GM18868 (cell line): ENCODE data around the gene ZNF578.
"Not testable (repeated sequence)": the region's sequence is repeated elsewhere in the genome, so short reads cannot be mapped to it uniquely, and the experiment has no call there.

Experiments used
- ATAC-seq: cut with Tn5 transposase; IDR thresholded peaks from one replicate; pipeline ENCODE4 v1.9.1; 2021; ENCODE audit warnings: mild to moderate bottlenecking, moderate library complexity; ENCODE audit not compliant: unreplicated experiment

Gene ZNF578

DNA sequence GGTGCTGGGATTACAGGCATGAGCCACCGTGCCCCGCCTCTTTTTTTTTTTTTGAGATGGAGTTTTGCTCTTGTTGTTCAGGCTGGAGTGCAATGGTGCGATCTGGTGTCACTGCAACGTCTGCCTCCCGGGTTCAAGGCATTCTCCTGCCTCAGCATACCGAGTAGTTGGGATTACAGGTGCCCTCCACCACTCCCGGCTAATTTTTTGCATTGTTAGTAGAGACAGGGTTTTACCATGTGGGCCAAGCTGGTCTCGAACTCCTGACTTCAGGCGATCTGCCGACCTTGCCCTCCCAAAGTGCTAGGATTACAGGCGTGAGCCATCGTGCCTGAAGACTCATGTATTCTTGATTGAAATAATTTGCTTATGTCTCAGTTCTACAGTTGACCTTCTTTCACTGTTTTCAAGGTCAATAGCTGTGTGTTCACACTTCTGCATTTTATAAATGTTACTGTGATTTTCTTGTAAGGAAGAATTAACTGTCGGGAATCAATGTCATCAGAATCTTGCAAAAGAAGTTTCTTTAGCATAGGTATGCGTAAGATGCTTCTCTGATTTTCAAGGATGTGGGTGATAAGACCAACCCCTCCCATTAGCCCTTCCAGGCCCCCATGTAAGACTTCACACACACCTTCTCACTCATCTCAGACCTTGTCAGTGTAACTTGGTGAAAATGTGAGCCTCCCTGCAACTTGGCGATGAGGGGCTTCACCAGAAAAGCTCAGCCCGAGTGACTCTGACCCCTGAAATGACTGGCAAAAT, 104.1 kb downstream of the ZNF578 start:
- ATAC-seq = no peak

DNA sequence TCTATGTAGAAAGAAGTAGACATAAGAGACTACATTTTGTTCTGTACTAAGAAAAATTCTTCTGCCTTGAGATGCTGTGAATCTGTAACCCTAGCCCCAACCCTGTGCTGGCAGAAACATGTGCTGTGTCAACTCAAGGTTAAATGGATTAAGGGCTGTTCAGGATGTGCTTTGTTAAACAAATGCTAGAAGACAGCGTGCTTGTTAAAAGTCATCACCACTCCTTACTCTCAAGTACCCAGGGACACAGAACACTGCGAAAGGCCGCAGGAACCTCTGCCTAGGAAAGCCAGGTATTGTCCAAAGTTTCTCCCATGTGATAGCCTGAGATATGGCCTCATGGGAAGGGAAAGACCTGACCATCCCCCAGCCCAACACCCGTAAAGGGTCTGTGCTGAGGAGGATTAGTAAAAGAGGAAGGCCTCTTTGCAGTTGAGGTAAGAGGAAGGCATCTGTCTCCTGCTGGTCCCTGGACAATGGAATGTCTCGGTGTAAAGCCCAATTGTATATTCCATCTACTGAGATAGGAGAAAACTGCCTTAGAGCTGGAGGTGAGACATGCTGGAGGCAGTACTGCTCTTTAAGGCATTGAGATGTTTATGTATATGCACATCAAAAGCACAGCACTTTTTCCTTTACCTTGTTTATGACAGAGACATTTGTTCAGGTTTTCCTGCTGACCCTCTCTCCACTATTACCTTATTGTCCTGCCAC, 105.5 kb downstream of the ZNF578 start:
- not testable (repeated sequence) for ATAC-seq

- ATAC-seq = not testable (repeated sequence)
These were observed 108.3 kb downstream of the ZNF578 start for GRCh38 chr19:52561611-52562010.
